ENCODE data around the gene B4GALNT3.

- TF ChIP-seq REST (IDR thresholded peaks at IDR 0.05; ENCODE audit: insufficient read depth in 1 of 2, low read depth in 2 of 2, low read length in 2 of 2) (no peak), POLR2AphosphoS5 (IDR thresholded peaks at IDR 0.05; ENCODE audit: low read depth, low read length) (no peak), TAF1 (IDR thresholded peaks at IDR 0.05; ENCODE audit: borderline replicate concordance, insufficient read depth, low read length) (no peak), FOXP2 (optimal IDR thresholded peaks at IDR 0.05; ENCODE audit: borderline replicate concordance, extremely low read depth, extremely low read length, insufficient read depth) (no peak), SIN3A (IDR thresholded peaks at IDR 0.05; ENCODE audit: borderline replicate concordance, insufficient read depth, low read length) (no peak)
These were observed 807 bp downstream of the B4GALNT3 start for GRCh38 chr12:460261-461230.

Data from PFSK-1 (cell line).